Measurements from ENCODE around the gene BABAM2. TPM values are rescaled to one million over a fixed set of nuclear protein-coding genes. Genes with fewer than 3 reads are reported as not detected.

Gene BABAM2
- total and polyA plus RNA-seq, 4 donors, result 28.1 to 40.4 (median 37.0) TPM

GRCh38 chr2:27887830-27888229 is 2.7 kb upstream of the BABAM2 start:
- peaks cover 5% of the 10 kb centered on the region for H3K4me1 ChIP-seq (ENCODE audit: control insufficient read depth, insufficient read depth, low read length)
- no peak overlapping the region for H3K27ac ChIP-seq (ENCODE audit: low read depth, low read length)
- no CpG with 5 or more reads among the region's 3 CpGs for WGBS (ENCODE audit: insufficient coverage)
- H3K9me3 ChIP-seq (ENCODE audit: control insufficient read depth, insufficient read depth, low read length), result no peaks in the 10 kb centered on the region
- no peaks in the 10 kb centered on the region for H3K27me3 ChIP-seq (ENCODE audit: control insufficient read depth, insufficient read depth, low read length)
- H3K4me3 ChIP-seq (ENCODE audit: low read depth, low read length), result no peak overlapping the region
- DNase-seq (ENCODE audit: low read depth in 4 of 6, low spot score in 6 of 6), result no peak
- H3K36me3 ChIP-seq (ENCODE audit: control insufficient read depth, insufficient read depth, low read length), result no peaks in the 10 kb centered on the region

GRCh38 chr2:27888790-27889189 is 1.7 kb upstream of the BABAM2 start:
- H3K4me1 ChIP-seq (ENCODE audit: control insufficient read depth, insufficient read depth, low read length), result peaks cover 5% of the 10 kb centered on the region
- H3K27ac ChIP-seq (ENCODE audit: low read depth, low read length), result no peak overlapping the region
- no peaks in the 10 kb centered on the region for H3K36me3 ChIP-seq (ENCODE audit: control insufficient read depth, insufficient read depth, low read length)
- no peak overlapping the region for H3K4me3 ChIP-seq (ENCODE audit: low read depth, low read length)
- no peak for DNase-seq (ENCODE audit: low read depth in 4 of 6, low spot score in 6 of 6)
- no peaks in the 10 kb centered on the region for H3K9me3 ChIP-seq (ENCODE audit: control insufficient read depth, insufficient read depth, low read length)
- no CpG with 5 or more reads among the region's 3 CpGs for WGBS (ENCODE audit: insufficient coverage)
- no peaks in the 10 kb centered on the region for H3K27me3 ChIP-seq (ENCODE audit: control insufficient read depth, insufficient read depth, low read length)

- peak overlapping the region; percentile 85 for H3K4me3 ChIP-seq (ENCODE audit: low read depth, low read length)
- no peak for DNase-seq (ENCODE audit: low read depth in 4 of 6, low spot score in 6 of 6)
- 3% methylated on average over 6 of the region's 10 CpGs for WGBS (ENCODE audit: insufficient coverage)
- H3K27me3 ChIP-seq (ENCODE audit: control insufficient read depth, insufficient read depth, low read length), result no peaks in the 10 kb centered on the region
- peaks cover 5% of the 10 kb centered on the region for H3K4me1 ChIP-seq (ENCODE audit: control insufficient read depth, insufficient read depth, low read length)
- peak overlapping the region; percentile 95 for H3K27ac ChIP-seq (ENCODE audit: low read depth, low read length)
- H3K9me3 ChIP-seq (ENCODE audit: control insufficient read depth, insufficient read depth, low read length), result no peaks in the 10 kb centered on the region
- H3K36me3 ChIP-seq (ENCODE audit: control insufficient read depth, insufficient read depth, low read length), result no peaks in the 10 kb centered on the region
These were observed 769 bp upstream of the BABAM2 start for GRCh38 chr2:27889774-27890145.

GRCh38 chr2:27890924-27891672 is 569 bp downstream of the BABAM2 start:
- peaks cover 5% of the 10 kb centered on the region for H3K4me1 ChIP-seq (ENCODE audit: control insufficient read depth, insufficient read depth, low read length)
- no peaks in the 10 kb centered on the region for H3K27me3 ChIP-seq (ENCODE audit: control insufficient read depth, insufficient read depth, low read length)
- H3K27ac ChIP-seq (ENCODE audit: low read depth, low read length), result peak overlapping the region; percentile 95
- peak overlapping the region; percentile 85 for H3K4me3 ChIP-seq (ENCODE audit: low read depth, low read length)
- WGBS (ENCODE audit: insufficient coverage), result 2% methylated on average over 9 of the region's 24 CpGs
- peaks cover 2% of the 10 kb centered on the region for H3K36me3 ChIP-seq (ENCODE audit: control insufficient read depth, insufficient read depth, low read length)
- peak; percentile 38 to 87 (median 56) for DNase-seq (ENCODE audit: low read depth in 4 of 6, low spot score in 6 of 6)
- no peaks in the 10 kb centered on the region for H3K9me3 ChIP-seq (ENCODE audit: control insufficient read depth, insufficient read depth, low read length)

GRCh38 chr2:27891673-27892105 is 1.2 kb downstream of the BABAM2 start:
- DNase-seq (ENCODE audit: low read depth in 4 of 6, low spot score in 6 of 6), result peak in 1 of 6 donors; percentile 2
- peaks cover 7% of the 10 kb centered on the region for H3K36me3 ChIP-seq (ENCODE audit: control insufficient read depth, insufficient read depth, low read length)
- H3K9me3 ChIP-seq (ENCODE audit: control insufficient read depth, insufficient read depth, low read length), result no peaks in the 10 kb centered on the region
- H3K27ac ChIP-seq (ENCODE audit: low read depth, low read length), result no peak overlapping the region
- H3K4me1 ChIP-seq (ENCODE audit: control insufficient read depth, insufficient read depth, low read length), result peaks cover 5% of the 10 kb centered on the region
- WGBS (ENCODE audit: insufficient coverage), result 70% methylated on average over 2 of the region's 5 CpGs
- H3K27me3 ChIP-seq (ENCODE audit: control insufficient read depth, insufficient read depth, low read length), result no peaks in the 10 kb centered on the region
- H3K4me3 ChIP-seq (ENCODE audit: low read depth, low read length), result peak overlapping the region; percentile 85

- peaks cover 10% of the 10 kb centered on the region for H3K36me3 ChIP-seq (ENCODE audit: control insufficient read depth, insufficient read depth, low read length)
- DNase-seq (ENCODE audit: low read depth in 4 of 6, low spot score in 6 of 6), result no peak
- H3K4me1 ChIP-seq (ENCODE audit: control insufficient read depth, insufficient read depth, low read length), result peaks cover 5% of the 10 kb centered on the region
- WGBS (ENCODE audit: insufficient coverage), result no CpG with 5 or more reads among the region's 3 CpGs
- H3K9me3 ChIP-seq (ENCODE audit: control insufficient read depth, insufficient read depth, low read length), result no peaks in the 10 kb centered on the region
- H3K27me3 ChIP-seq (ENCODE audit: control insufficient read depth, insufficient read depth, low read length), result no peaks in the 10 kb centered on the region
- no peak overlapping the region for H3K4me3 ChIP-seq (ENCODE audit: low read depth, low read length)
- H3K27ac ChIP-seq (ENCODE audit: low read depth, low read length), result no peak overlapping the region
These were observed 2.5 kb downstream of the BABAM2 start for GRCh38 chr2:27893006-27893405.

GRCh38 chr2:27897717-27898116 is 7.2 kb downstream of the BABAM2 start:
- Histone ChIP-seq H3K4me3 (ENCODE audit: low read depth, low read length) (no peak overlapping the region), H3K27me3 (ENCODE audit: control insufficient read depth, insufficient read depth, low read length) (no peaks in the 10 kb centered on the region), H3K36me3 (ENCODE audit: control insufficient read depth, insufficient read depth, low read length) (peaks cover 13% of the 10 kb centered on the region), H3K27ac (ENCODE audit: low read depth, low read length) (no peak overlapping the region), H3K4me1 (ENCODE audit: control insufficient read depth, insufficient read depth, low read length) (no peaks in the 10 kb centered on the region), H3K9me3 (ENCODE audit: control insufficient read depth, insufficient read depth, low read length) (no peaks in the 10 kb centered on the region)
- DNase-seq (ENCODE audit: low read depth in 4 of 6, low spot score in 6 of 6), result no peak

- Histone ChIP-seq H3K27me3 (ENCODE audit: control insufficient read depth, insufficient read depth, low read length) (no peaks in the 10 kb centered on the region), H3K36me3 (ENCODE audit: control insufficient read depth, insufficient read depth, low read length) (peaks cover 10% of the 10 kb centered on the region), H3K4me3 (ENCODE audit: low read depth, low read length) (no peak overlapping the region), H3K27ac (ENCODE audit: low read depth, low read length) (no peak overlapping the region), H3K9me3 (ENCODE audit: control insufficient read depth, insufficient read depth, low read length) (no peaks in the 10 kb centered on the region), H3K4me1 (ENCODE audit: control insufficient read depth, insufficient read depth, low read length) (no peaks in the 10 kb centered on the region)
- WGBS (ENCODE audit: insufficient coverage), result no CpG with 5 or more reads among the region's 1 CpG
- no peak for DNase-seq (ENCODE audit: low read depth in 4 of 6, low spot score in 6 of 6)
These were observed 10.7 kb downstream of the BABAM2 start for GRCh38 chr2:27901234-27901633.

GRCh38 chr2:27902098-27902497 is 11.6 kb downstream of the BABAM2 start:
- no peaks in the 10 kb centered on the region for H3K4me1 ChIP-seq (ENCODE audit: control insufficient read depth, insufficient read depth, low read length)

GRCh38 chr2:27903018-27903417 is 12.5 kb downstream of the BABAM2 start:
- peaks cover 3% of the 10 kb centered on the region for H3K36me3 ChIP-seq (ENCODE audit: control insufficient read depth, insufficient read depth, low read length)
- no peaks in the 10 kb centered on the region for H3K27me3 ChIP-seq (ENCODE audit: control insufficient read depth, insufficient read depth, low read length)
- no peak overlapping the region for H3K4me3 ChIP-seq (ENCODE audit: low read depth, low read length)
- no peaks in the 10 kb centered on the region for H3K4me1 ChIP-seq (ENCODE audit: control insufficient read depth, insufficient read depth, low read length)
- no peaks in the 10 kb centered on the region for H3K9me3 ChIP-seq (ENCODE audit: control insufficient read depth, insufficient read depth, low read length)
- WGBS (ENCODE audit: insufficient coverage), result no CpG with 5 or more reads among the region's 2 CpGs
- no peak overlapping the region for H3K27ac ChIP-seq (ENCODE audit: low read depth, low read length)
- DNase-seq (ENCODE audit: low read depth in 4 of 6, low spot score in 6 of 6), result no peak

More at GRCh38 chr2:27902098-27902497, 11.6 kb downstream of the BABAM2 start:
- Histone ChIP-seq H3K9me3 (ENCODE audit: control insufficient read depth, insufficient read depth, low read length) (no peaks in the 10 kb centered on the region), H3K27me3 (ENCODE audit: control insufficient read depth, insufficient read depth, low read length) (no peaks in the 10 kb centered on the region), H3K27ac (ENCODE audit: low read depth, low read length) (no peak overlapping the region), H3K36me3 (ENCODE audit: control insufficient read depth, insufficient read depth, low read length) (peaks cover 3% of the 10 kb centered on the region), H3K4me3 (ENCODE audit: low read depth, low read length) (no peak overlapping the region)
- DNase-seq (ENCODE audit: low read depth in 4 of 6, low spot score in 6 of 6), result no peak
- whole genome bisulfite sequencing (ENCODE audit: insufficient coverage), result no CpG with 5 or more reads among the region's 1 CpG
